Astrocyte of the spinal cord (primary cell): ENCODE measurements around the gene RANGRF.

Experiments used
- DNase-seq: peaks from one replicate; pipeline ENCODE4 v3.0.0; 2011; ENCODE audit warnings: low read depth, low spot score
- H3K4me3 ChIP-seq: 2 replicates; pipeline ENCODE4 v1.5.1; 2011; ENCODE audit warnings: low read depth, mild to moderate bottlenecking, low read length, moderate library complexity
- in situ Hi-C: cut with HindIII; loops from 2 replicates; pipeline ENCODE4 v1.10.0; 2017; ENCODE audit warnings: low sequenced_read_pairs
- TF ChIP-seq, protein P1 (sequence below): IDR thresholded peaks from 2 replicates; pipeline ENCODE4 v1.5.1; 2012; ENCODE audit warnings: low read depth, mild to moderate bottlenecking, low read length, inconsistent platforms

Gene RANGRF

DNA sequence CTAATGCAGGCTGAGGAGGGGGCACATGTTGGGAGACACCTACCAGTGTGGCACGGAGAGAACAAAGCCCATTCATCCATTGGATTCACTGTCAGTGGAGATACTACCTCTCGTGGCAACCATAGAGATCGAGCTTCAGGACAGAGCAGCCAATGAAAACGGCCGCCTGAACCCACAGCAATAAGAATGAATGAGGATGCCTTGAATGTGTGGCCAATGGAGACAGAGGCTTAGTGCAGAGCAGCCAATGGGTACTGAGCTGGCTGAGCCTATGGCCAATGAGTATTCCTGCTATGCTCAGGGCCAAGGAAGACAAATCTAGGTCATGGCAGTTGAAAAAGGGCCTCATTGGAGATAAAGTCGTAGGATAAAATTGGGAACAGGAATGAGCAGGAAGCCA is 32.5 kb downstream of the RANGRF start:
- no peak for DNase-seq
- no peak overlapping the region for H3K4me3 ChIP-seq
- in situ Hi-C loops: no loop called here
- TF ChIP-seq, protein P1, sequence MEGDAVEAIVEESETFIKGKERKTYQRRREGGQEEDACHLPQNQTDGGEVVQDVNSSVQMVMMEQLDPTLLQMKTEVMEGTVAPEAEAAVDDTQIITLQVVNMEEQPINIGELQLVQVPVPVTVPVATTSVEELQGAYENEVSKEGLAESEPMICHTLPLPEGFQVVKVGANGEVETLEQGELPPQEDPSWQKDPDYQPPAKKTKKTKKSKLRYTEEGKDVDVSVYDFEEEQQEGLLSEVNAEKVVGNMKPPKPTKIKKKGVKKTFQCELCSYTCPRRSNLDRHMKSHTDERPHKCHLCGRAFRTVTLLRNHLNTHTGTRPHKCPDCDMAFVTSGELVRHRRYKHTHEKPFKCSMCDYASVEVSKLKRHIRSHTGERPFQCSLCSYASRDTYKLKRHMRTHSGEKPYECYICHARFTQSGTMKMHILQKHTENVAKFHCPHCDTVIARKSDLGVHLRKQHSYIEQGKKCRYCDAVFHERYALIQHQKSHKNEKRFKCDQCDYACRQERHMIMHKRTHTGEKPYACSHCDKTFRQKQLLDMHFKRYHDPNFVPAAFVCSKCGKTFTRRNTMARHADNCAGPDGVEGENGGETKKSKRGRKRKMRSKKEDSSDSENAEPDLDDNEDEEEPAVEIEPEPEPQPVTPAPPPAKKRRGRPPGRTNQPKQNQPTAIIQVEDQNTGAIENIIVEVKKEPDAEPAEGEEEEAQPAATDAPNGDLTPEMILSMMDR: no peak

- TF ChIP-seq, protein P1: no peak
- DNase-seq: no peak
- in situ Hi-C loops: no loop called here
- no peak overlapping the region for H3K4me3 ChIP-seq
Observed at GRCh38 chr17:8322061-8322460, 33.6 kb downstream of the RANGRF start.

DNA sequence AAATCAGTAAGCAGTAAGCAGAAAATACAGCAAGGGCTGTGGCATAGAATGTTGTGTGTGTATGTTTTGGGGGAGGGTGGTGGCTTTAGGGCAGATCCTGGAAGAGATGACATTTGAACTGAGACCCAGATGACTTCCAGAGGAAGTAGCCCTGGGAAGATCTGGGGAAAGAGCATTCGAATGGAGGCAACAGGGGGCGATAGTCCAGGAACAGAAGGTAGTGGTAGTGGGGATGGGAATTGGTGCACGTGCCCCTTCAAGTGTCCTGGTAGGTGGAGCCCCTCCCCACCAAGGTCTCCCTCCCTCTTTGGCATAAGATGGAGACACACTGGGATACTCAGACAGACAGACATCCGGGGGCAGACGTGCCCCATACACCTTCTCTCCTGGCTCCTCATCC is 35.7 kb downstream of the RANGRF start:
- no peak overlapping the region for H3K4me3 ChIP-seq
- no peak for DNase-seq
- in situ Hi-C loops: no loop called here
- TF ChIP-seq, protein P1: no peak

DNA sequence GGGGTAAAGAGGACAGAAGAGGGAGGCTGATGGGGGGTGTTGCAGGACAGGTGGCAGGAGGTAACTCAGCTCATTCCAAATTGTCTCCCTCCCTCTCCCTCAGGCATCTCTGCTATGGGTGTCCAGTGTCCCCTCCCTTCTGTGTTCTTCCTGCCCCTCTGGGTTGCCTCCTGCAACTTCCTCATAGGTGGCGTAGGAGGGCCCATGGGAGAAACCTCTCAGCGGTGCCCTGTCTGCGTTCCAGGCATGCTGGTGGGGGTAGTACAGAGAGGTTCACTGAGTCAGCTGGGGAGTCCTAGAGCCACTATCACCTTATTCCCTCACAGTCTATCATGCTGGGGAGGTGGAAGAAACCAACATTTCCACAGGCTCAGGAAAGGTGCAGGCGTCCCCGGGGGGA is 36.5 kb downstream of the RANGRF start:
- H3K4me3 ChIP-seq: no peak overlapping the region
- TF ChIP-seq, protein P1: no peak
- no peak for DNase-seq
- in situ Hi-C loops: no loop called here

DNA sequence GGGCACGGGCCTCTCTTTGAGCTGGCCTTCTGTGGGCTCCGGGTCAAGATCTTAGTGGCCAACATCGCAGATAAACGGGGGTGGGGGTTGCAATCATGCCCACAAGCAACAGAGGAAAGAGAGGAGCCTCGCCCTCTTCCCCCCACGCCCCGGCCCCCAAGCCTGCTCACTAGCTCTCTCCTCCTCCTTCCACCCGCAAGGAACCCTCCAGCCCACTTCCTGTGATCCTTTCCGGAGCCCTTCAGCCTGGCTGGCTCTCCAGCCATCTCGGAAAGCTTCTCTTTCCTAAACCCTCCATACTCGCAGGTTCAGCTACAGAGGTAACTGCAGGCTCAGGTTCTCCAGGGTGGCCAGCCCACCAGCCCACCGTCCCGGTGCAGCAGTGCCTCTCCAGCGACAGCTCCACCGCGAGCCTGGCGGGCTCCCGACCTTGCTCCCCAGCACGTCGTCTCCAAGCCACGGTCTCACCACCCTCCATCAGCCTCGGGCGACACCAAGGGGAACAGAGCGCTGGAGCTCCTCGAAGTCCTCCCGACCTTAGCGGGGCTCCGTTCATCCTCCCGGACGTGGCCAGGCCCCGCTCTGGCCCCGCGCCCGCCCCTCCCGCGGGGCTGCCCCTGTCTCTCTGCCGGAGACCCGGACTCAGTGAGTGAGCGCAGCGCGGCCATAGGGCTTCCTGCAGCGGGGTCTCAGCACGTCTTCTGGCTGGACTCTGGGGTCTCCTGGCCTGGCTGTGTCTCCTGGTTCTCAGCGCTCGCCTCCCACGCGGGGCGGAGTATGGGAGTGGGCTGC is 38.2 kb downstream of the RANGRF start:
- in situ Hi-C loops: no loop called here
- peak; percentile 9 for DNase-seq
- TF ChIP-seq, protein P1: no peak
- peak overlapping the region; percentile 39 for H3K4me3 ChIP-seq

DNA sequence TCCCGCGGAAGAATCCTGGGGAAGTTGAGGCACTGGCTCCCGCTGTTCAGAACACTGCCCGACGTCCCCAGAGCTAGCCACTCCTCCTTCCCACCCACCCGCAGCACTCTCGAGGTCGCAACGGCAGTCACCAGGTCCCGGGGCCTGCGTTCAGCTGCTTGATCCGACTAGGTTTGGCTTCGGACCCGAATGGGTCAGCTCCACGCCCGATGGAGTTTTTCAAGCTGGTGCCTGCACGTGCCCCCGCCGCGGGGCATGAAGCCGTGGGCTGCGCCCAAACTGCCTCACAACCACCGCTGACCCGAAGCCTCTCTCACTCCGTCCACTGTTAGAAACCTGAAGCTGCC is 38.8 kb downstream of the RANGRF start:
- in situ Hi-C loops: no loop called here
- TF ChIP-seq, protein P1: no peak
- peak overlapping the region; percentile 39 for H3K4me3 ChIP-seq
- DNase-seq: no peak
